Fibroblast of pulmonary artery (primary cell): Measurements from ENCODE around the gene FCN3.

ENCODE experiments used
- DNase-seq: peaks from one replicate; pipeline ENCODE4 v3.0.0-alpha.2; 2010; ENCODE audit warnings: low read depth
- H3K4me3 ChIP-seq: replicated peaks from 2 replicates; pipeline ENCODE4 v1.5.1; 2011; ENCODE audit warnings: low read depth, mild to moderate bottlenecking, control low read depth, low read length, moderate library complexity
- CTCF ChIP-seq: IDR thresholded peaks from 2 replicates; pipeline ENCODE4 v1.5.1; 2011; ENCODE audit warnings: mild to moderate bottlenecking, control low read depth, low read length, inconsistent platforms; ENCODE audit errors: missing control alignments

Gene FCN3

GRCh38 chr1:27361044-27361402 is 13.6 kb downstream of the FCN3 start:
- no peak for TF ChIP-seq CTCF
- no peak for DNase-seq
- H3K4me3 ChIP-seq, result no peak overlapping the region

GRCh38 chr1:27360159-27361043 is 14.2 kb downstream of the FCN3 start:
- DNase-seq, result no peak
- no peak overlapping the region for H3K4me3 ChIP-seq
- no peak for TF ChIP-seq CTCF

GRCh38 chr1:27359822-27360158 is 14.8 kb downstream of the FCN3 start:
- TF ChIP-seq CTCF, result no peak
- no peak overlapping the region for H3K4me3 ChIP-seq
- DNase-seq, result no peak

- no peak for TF ChIP-seq CTCF
- H3K4me3 ChIP-seq, result no peak overlapping the region
- DNase-seq, result no peak
These were observed 15.7 kb downstream of the FCN3 start for GRCh38 chr1:27358928-27359313.

- no peak for TF ChIP-seq CTCF
- DNase-seq, result no peak
- H3K4me3 ChIP-seq, result no peak overlapping the region
These were observed 16.3 kb downstream of the FCN3 start for GRCh38 chr1:27358038-27358927.

- DNase-seq, result peak; percentile 61
- no peak overlapping the region for H3K4me3 ChIP-seq
- TF ChIP-seq CTCF, result peak; percentile 73
These were observed 17.2 kb downstream of the FCN3 start for GRCh38 chr1:27357281-27358037.
